ENCODE results near the gene BSPRY. TPM values are rescaled to one million over a fixed set of nuclear protein-coding genes. Genes with fewer than 3 reads are reported as not detected.

BSPRY gene
- total and polyA plus RNA-seq, 2 of the 13 experiments (the other 11 are each of a cell fraction or from before 2014, with no cell fraction given): 0.09 to 0.26 TPM

DNA sequence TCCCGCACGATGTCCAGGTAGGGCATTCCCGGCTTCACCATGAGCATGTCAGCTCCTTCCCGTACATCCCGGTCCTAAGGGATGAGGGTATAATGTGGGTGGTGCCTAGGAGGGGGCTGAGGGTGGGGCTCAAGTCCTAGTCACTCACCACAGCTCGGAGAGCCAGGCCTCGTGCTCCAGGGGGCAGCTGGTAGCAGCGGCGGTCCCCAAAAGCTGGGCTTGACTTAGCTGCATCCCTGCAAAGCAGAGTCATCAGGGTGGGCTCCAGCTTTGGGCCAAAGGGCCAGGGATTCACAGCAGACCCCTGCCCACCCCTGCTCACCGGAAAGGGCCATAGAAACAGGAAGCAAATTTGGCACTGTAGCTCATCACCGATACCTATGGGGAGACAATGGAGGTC, 40.1 kb downstream of the BSPRY start (continued):
- TF ChIP-seq NR2F6 (IDR thresholded peaks at IDR 0.05) (no peak), NR2F6 (CRISPR knock-in tag; IDR thresholded peaks at IDR 0.05) (no peak), ZNF792 (CRISPR knock-in tag; IDR thresholded peaks at IDR 0.05) (no peak)
- TF ChIP-seq, protein P1, sequence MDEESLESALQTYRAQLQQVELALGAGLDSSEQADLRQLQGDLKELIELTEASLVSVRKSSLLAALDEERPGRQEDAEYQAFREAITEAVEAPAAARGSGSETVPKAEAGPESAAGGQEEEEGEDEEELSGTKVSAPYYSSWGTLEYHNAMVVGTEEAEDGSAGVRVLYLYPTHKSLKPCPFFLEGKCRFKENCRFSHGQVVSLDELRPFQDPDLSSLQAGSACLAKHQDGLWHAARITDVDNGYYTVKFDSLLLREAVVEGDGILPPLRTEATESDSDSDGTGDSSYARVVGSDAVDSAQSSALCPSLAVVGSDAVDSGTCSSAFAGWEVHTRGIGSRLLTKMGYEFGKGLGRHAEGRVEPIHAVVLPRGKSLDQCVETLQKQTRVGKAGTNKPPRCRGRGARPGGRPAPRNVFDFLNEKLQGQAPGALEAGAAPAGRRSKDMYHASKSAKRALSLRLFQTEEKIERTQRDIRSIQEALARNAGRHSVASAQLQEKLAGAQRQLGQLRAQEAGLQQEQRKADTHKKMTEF (CRISPR knock-in tag; IDR thresholded peaks at IDR 0.05): no peak

DNA sequence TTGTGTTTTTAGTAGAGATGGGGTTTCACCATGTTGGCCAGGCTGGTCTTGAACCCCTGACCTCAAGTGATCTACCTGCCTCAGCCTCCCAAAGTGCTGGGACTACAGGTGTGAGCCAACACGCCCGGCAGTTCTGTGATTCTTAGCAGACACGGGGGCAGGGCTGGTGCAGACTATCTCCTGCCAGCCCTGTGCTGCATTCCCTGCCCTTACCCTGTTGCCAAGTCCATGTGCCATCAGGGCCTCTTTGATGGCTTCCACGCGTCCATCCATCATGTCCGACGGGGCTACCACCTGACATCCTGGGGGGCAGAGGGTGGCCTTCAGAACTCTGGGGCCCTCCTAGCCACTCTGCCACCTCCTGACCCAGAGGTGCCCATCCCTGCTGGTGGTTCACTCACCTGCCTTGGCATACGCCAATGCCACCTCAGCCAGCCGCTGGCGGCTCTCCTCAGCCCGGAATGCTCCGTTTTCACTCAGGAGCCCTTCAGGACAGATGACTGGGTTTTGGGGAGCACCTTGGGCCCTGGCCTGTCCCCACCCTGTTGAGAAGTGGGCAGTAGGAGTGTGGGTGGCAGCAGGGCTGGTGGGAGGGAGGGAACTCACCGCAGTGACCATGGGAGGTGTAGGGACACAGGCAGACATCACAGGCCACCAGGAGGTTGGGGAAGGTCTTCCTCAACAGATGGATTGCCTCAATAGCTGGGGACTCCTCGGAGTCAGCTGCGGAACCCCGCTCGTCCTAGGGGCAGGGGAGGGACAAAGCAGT, 41.0 kb downstream of the BSPRY start:
- Histone ChIP-seq H3K9me3 (ENCODE audit: low read length) (no peaks in the 10 kb centered on the region), H3K4me2 (ENCODE audit: low read depth, low read length) (no peak overlapping the region), H3K36me3 (replicated peaks in 1 of 2; ENCODE audit: control insufficient read depth in 1 of 2, insufficient read depth in 2 of 2, low read length in 2 of 2) (peaks cover 15 to 48% of the 10 kb centered on the region in 2 experiments), H3K79me2 (ENCODE audit: insufficient read depth, low read length) (peaks cover 4% of the 10 kb centered on the region), H3K4me3 (replicated peaks in 1 of 3; ENCODE audit: insufficient read depth in 1 of 3, low read depth in 2 of 3, low read length in 3 of 3) (no peak overlapping the region), H3K4me1 (ENCODE audit: insufficient read depth, low read length) (peaks cover 86% of the 10 kb centered on the region), H3K9ac (ENCODE audit: insufficient read depth, low read depth, low read length) (no peak overlapping the region), H3K27ac (ENCODE audit: extremely low read length, insufficient read depth, low read length) (no peak overlapping the region), H4K20me1 (ENCODE audit: insufficient read depth, low read length) (no peaks in the 10 kb centered on the region), H3K27me3 (ENCODE audit: control insufficient read depth in 1 of 2, insufficient read depth in 2 of 2, low read length in 2 of 2) (no peaks in the 10 kb centered on the region), H2AFZ (ENCODE audit: low read length) (no peak overlapping the region)
- WGBS (ENCODE audit: low lambda C conversion rate): 95% methylated on average over 9 of the region's 17 CpGs
- DNase-seq (ENCODE audit: low spot score) (no peak), ATAC-seq (no peak), FAIRE-seq (no peak)
- TF ChIP-seq, protein P2, sequence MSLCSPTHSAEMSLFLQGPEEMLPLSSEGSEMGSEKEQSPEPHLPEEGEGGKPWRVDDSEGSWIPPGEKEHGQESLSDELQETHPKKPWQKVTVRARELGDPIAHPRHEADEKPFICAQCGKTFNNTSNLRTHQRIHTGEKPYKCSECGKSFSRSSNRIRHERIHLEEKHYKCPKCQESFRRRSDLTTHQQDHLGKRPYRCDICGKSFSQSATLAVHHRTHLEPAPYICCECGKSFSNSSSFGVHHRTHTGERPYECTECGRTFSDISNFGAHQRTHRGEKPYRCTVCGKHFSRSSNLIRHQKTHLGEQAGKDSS (CRISPR knock-in tag; IDR thresholded peaks at IDR 0.05; ENCODE audit: borderline replicate concordance, low read depth): no peak
- TF ChIP-seq KLF11 (CRISPR knock-in tag; IDR thresholded peaks at IDR 0.05) (no peak), ATF1 (CRISPR knock-in tag; IDR thresholded peaks at IDR 0.05) (no peak), ELF4 (CRISPR knock-in tag; IDR thresholded peaks at IDR 0.05; ENCODE audit: borderline replicate concordance) (no peak), NFE2 (CRISPR knock-in tag; IDR thresholded peaks at IDR 0.05) (no peak)
- TF ChIP-seq, protein P3, sequence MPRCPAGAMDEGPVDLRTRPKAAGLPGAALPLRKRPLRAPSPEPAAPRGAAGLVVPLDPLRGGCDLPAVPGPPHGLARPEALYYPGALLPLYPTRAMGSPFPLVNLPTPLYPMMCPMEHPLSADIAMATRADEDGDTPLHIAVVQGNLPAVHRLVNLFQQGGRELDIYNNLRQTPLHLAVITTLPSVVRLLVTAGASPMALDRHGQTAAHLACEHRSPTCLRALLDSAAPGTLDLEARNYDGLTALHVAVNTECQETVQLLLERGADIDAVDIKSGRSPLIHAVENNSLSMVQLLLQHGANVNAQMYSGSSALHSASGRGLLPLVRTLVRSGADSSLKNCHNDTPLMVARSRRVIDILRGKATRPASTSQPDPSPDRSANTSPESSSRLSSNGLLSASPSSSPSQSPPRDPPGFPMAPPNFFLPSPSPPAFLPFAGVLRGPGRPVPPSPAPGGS (CRISPR knock-in tag; IDR thresholded peaks at IDR 0.05): no peak
- no TSS peak for BruUV-seq (replicated peaks)
- intact Hi-C loops (cut with micrococcal nuclease; ENCODE audit: unreplicated experiment): no loop called here
- in situ Hi-C loops (cut with HindIII; ENCODE audit: extremely low pct_ligation_motif_present, low pct_unique_long_range_greater_than_20kb): no loop called here
- ChIA-PET POLR2A (interaction anchor here (1.0 to 1.3 kb wide), 2 partner anchors 8 to 14 kb away, joined by 4 read pairs; partner anchors contain the start of gene HDHD3), CTCF (ENCODE audit: low intra/inter-chr PET ratio, low total read pairs) (no interaction called here)
